ENCODE results near the gene PEX26. TPM values are rescaled to one million over a fixed set of nuclear protein-coding genes. Genes with fewer than 3 reads are reported as not detected.

The PEX26 gene
- total RNA-seq, 1 donor from 2014 or later = 31.5 TPM

DNA sequence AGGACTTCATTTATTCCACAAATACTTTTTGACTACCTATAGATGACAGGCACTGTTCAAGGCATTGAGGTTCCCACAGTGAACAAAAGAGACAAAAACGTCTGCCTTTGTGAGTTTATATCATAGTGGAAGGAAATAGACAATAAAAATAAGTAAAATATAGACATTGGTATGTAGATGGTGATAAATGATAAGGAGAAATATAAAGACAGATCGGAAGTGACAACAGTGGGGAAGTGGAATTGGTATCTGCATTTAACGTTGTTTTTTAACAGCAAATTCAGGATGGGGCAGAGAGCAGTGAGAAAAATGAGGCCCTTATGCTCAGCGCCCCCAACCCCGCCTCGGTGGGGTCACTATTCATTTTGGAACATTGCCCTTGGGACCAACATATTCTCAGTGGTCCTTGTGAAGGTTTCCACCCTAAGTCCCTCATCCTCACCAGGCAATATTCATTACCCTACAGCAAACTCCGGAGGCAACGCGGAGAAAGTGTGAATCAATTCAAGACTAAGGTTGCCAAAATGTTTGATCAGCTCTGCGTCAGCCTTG lies 627 bp upstream of the PEX26 start:
- TF ChIP-seq, protein P1, sequence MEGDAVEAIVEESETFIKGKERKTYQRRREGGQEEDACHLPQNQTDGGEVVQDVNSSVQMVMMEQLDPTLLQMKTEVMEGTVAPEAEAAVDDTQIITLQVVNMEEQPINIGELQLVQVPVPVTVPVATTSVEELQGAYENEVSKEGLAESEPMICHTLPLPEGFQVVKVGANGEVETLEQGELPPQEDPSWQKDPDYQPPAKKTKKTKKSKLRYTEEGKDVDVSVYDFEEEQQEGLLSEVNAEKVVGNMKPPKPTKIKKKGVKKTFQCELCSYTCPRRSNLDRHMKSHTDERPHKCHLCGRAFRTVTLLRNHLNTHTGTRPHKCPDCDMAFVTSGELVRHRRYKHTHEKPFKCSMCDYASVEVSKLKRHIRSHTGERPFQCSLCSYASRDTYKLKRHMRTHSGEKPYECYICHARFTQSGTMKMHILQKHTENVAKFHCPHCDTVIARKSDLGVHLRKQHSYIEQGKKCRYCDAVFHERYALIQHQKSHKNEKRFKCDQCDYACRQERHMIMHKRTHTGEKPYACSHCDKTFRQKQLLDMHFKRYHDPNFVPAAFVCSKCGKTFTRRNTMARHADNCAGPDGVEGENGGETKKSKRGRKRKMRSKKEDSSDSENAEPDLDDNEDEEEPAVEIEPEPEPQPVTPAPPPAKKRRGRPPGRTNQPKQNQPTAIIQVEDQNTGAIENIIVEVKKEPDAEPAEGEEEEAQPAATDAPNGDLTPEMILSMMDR (IDR thresholded peaks at IDR 0.05) = no peak
- H3K4me1 ChIP-seq = peaks cover 24% of the 10 kb centered on the region
- H3K27ac ChIP-seq = peak overlapping the region; percentile 86
- no peaks in the 10 kb centered on the region for H3K9me3 ChIP-seq
- intact Hi-C loops (cut with DNase I) = no loop called here
- DNase-seq (no peak), ATAC-seq (no peak)
- H3K27me3 ChIP-seq (ENCODE audit: low read depth) = no peaks in the 10 kb centered on the region
- peak overlapping the region; percentile 99 for H3K4me3 ChIP-seq
- peaks cover 29% of the 10 kb centered on the region for H3K36me3 ChIP-seq

DNA sequence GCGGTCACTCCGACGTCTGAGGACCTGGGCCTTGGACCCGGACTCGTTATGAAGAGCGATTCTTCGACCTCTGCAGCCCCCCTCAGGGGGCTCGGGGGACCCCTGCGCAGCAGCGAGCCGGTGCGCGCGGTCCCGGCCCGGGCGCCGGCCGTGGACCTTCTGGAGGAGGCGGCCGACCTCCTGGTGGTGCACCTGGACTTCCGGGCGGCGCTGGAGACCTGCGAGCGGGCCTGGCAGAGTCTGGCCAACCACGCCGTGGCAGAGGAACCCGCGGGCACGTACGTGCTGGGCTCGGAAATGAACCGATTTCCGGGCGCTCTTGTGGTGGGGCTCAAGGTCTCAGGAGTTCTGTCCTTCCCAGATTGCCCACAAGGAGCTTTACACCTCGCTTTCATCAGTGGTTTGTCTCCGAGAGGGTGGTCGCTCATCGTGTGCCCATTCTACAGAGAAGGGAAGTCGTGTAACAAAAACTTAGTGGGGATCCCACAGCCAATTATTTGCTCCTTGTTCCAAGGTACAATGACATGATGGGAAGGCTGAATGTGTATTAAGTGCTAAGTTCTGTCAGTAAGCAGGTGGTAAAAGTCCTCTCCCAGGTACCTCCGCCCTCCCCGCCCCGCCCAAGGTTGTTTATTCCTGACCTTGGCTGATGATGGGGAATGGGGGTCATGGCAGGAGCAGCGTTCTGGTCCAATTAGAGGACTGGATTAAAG lies 695 bp downstream of the PEX26 start:
- no peaks in the 10 kb centered on the region for H3K27me3 ChIP-seq (ENCODE audit: low read depth)
- ATAC-seq (peak; percentile 67), DNase-seq (peak; percentile 70)
- H3K27ac ChIP-seq = peak overlapping the region; percentile 86
- intact Hi-C loops (cut with DNase I) = no loop called here
- TF ChIP-seq, protein P1 (IDR thresholded peaks at IDR 0.05) = no peak
- H3K4me1 ChIP-seq = peaks cover 24% of the 10 kb centered on the region
- no peaks in the 10 kb centered on the region for H3K9me3 ChIP-seq
- peak overlapping the region; percentile 99 for H3K4me3 ChIP-seq
- peaks cover 42% of the 10 kb centered on the region for H3K36me3 ChIP-seq

DNA sequence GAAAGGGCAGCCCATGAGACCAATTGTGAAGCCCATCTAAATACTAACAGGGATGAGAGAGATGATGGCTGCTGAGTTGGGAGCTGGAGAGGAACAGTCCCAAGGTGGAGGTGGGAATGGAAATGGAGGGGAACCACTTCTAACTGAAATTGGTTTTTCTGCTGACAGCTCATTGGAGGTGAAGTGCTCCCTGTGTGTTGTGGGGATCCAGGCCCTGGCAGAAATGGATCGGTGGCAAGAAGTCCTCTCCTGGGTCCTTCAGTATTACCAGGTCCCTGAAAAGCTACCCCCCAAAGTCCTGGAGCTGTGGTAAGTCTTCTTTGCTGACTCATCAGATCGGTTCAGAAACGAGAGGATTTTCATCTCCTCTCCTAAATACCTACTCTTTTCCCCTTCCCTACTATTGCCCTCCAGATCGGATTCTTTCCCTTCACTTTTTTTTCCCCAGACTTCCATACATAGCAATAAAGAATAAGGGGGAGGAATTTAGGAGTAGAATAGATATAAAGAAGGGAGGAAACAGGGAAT lies 2.0 kb downstream of the PEX26 start:
- H3K4me3 ChIP-seq = no peak overlapping the region
- intact Hi-C loops (cut with DNase I) = no loop called here
- ATAC-seq = no peak
- H3K9me3 ChIP-seq = no peaks in the 10 kb centered on the region
- H3K27me3 ChIP-seq (ENCODE audit: low read depth) = no peaks in the 10 kb centered on the region
- peaks cover 55% of the 10 kb centered on the region for H3K36me3 ChIP-seq
- no peak overlapping the region for H3K27ac ChIP-seq
- peaks cover 24% of the 10 kb centered on the region for H3K4me1 ChIP-seq
- TF ChIP-seq, protein P1 (IDR thresholded peaks at IDR 0.05) = no peak
- no peak for DNase-seq

DNA sequence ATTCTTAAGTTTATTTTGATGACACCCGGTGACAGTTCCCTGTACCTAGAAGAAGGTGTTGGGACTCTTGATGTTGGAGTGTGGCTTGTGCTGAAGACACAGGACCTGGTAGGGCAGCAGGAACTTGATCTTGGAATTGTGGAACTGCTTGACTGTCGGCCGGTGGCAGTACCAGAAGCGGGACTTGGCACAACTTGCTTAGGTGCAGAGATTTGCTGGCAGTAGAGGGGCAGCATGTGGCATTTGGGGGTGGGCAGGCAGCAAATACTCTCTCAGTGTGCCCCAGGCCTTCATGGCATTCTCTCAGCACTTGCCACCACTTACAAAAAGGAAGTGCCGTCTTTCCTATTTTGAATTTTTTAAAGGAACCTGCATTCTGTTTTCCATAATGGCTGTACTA lies 3.6 kb downstream of the PEX26 start:
- TF ChIP-seq, protein P1 (IDR thresholded peaks at IDR 0.05) = no peak
- DNase-seq = no peak
- Histone ChIP-seq H3K4me1 (peaks cover 20% of the 10 kb centered on the region), H3K4me3 (no peak overlapping the region), H3K27ac (no peak overlapping the region), H3K9me3 (no peaks in the 10 kb centered on the region), H3K27me3 (ENCODE audit: low read depth) (no peaks in the 10 kb centered on the region), H3K36me3 (peaks cover 71% of the 10 kb centered on the region)
- intact Hi-C loops (cut with DNase I) = no loop called here
- ATAC-seq = no peak

DNA sequence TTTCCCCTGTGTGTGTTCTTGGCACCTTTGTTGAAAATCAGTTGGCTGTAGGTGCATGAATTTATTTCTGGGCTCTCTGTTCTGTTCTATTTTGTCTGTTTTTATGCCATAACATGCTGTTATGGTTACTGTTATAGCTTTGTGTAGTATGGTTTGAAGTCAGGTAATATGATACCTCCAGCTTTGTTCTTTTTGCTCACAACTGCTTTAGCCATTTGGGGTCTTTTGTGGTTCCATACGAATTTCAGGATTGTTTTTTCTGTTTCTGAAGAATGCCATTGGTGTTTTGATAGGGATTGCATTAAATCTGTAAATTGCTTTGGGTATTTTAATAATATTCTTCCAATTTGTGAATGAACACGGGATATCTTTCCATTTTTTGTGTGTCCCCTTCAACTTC lies 4.7 kb downstream of the PEX26 start:
- Histone ChIP-seq H3K4me1 (peaks cover 10% of the 10 kb centered on the region), H3K9me3 (no peaks in the 10 kb centered on the region), H3K36me3 (peaks cover 82% of the 10 kb centered on the region), H3K27ac (no peak overlapping the region), H3K4me3 (no peak overlapping the region), H3K27me3 (ENCODE audit: low read depth) (no peaks in the 10 kb centered on the region)
- DNase-seq (no peak), ATAC-seq (no peak)
- TF ChIP-seq, protein P1 (IDR thresholded peaks at IDR 0.05) = no peak
- intact Hi-C loops (cut with DNase I) = no loop called here

All from lower lobe of right lung (tissue), 2 donors.